ENCODE measurements around the gene ARMC5.

- no peak for TF ChIP-seq CTCF (IDR thresholded peaks at IDR 0.05; ENCODE audit: low read depth, low read length, poor library complexity, severe bottlenecking)
- TF ChIP-seq EZH2phosphoT487 (IDR thresholded peaks at IDR 0.05; ENCODE audit: borderline replicate concordance, low read length): no peak
These were observed 18.7 kb upstream of the ARMC5 start for GRCh38 chr16:31440516-31441184.
